SK-N-SH (cell line): ENCODE data around the gene TTC39B. TPM values are rescaled to one million over a fixed set of nuclear protein-coding genes. Genes with fewer than 3 reads are reported as not detected.

Source experiments
- CTCF ChIA-PET: fragments of 300-600, 350-600 bp; formaldehyde crosslinking; extraction: SDS; loops from one replicate; lab custom pipeline; 2021; lab: Yijun Ruan, JAX
- POLR2A ChIA-PET: fragments of 350-600 bp; sonication (Branson Sonifier 250); formaldehyde crosslinking; extraction: SDS; loops from one replicate; lab custom pipeline; 2020; ENCODE audit warnings: antibody characterized with exemption, inconsistent platforms; lab: Yijun Ruan, JAX
- DNase-seq: peaks from one replicate; pipeline ENCODE4 v3.0.0; 2012
- H2AFZ ChIP-seq: fragments of 200-600 bp; sonication (generic); 2 replicates; pipeline ENCODE4 v1.8.1; 2016; ENCODE audit warnings: antibody characterized with exemption, mild to moderate bottlenecking, low read depth
- H3F3A ChIP-seq: fragments of 200-600 bp; sonication (generic); replicated peaks from 2 replicates; pipeline ENCODE3; 2016; ENCODE audit warnings: antibody characterized with exemption, mild to moderate bottlenecking; ENCODE audit not compliant: insufficient read depth
- H3K27ac ChIP-seq, 2 experiments: fragments of 200-500 bp in 1 of 2; fragments of 200-600 bp in 1 of 2; sonication (Bioruptor generic) in 1 of 2; sonication (generic), shearing (Covaris generic) in 1 of 2; 2 replicates each; pipeline versions ENCODE4 v1.5.1 to v1.6.1; 2014 to 2016; ENCODE audit warnings: low read depth in 2 of 2, inconsistent platforms in 1 of 2, low read length in 1 of 2, mild to moderate bottlenecking in 1 of 2, mixed read lengths in 1 of 2
- H3K27me3 ChIP-seq: fragments of 200-600 bp; sonication (generic), shearing (Covaris generic); 2 replicates; pipeline ENCODE4 v1.6.1; 2016; ENCODE audit warnings: mixed run types; ENCODE audit not compliant: insufficient read depth
- H3K36me3 ChIP-seq, 2 experiments: fragments of 200-500 bp in 1 of 2; fragments of 200-600 bp in 1 of 2; sonication (Bioruptor generic) in 1 of 2; sonication (generic) in 1 of 2; replicated peaks in 1 of 2; 2 replicates each; pipeline versions ENCODE3 to v1.5.1; 2014 to 2016; ENCODE audit warnings: low read length in 1 of 2, mild to moderate bottlenecking in 1 of 2; ENCODE audit not compliant: insufficient read depth in 2 of 2, control insufficient read depth in 1 of 2
- H3K4me1 ChIP-seq, 2 experiments: fragments of 200-500 bp in 1 of 2; fragments of 200-600 bp in 1 of 2; sonication (Bioruptor generic) in 1 of 2; sonication (generic), shearing (Covaris generic) in 1 of 2; 2 replicates each; pipeline versions ENCODE4 v1.5.1 to v1.6.1; 2014 to 2016; ENCODE audit warnings: low read depth in 1 of 2, low read length in 1 of 2, mixed run types in 1 of 2; ENCODE audit not compliant: insufficient read depth in 2 of 2, control insufficient read depth in 1 of 2
- H3K4me2 ChIP-seq: fragments of 200-600 bp; sonication (generic), shearing (Covaris generic); 2 replicates; pipeline ENCODE4 v1.6.1; 2017; ENCODE audit warnings: mixed run types
- H3K4me3 ChIP-seq, 2 experiments: fragments of 200-500 bp in 1 of 2; fragments of 200-600 bp in 1 of 2; sonication (Bioruptor generic) in 1 of 2; sonication (generic), shearing (Covaris generic) in 1 of 2; 2 replicates each; pipeline versions ENCODE4 v1.5.1 to v1.8.1; 2014 to 2016; ENCODE audit warnings: low read depth in 2 of 2, inconsistent platforms in 1 of 2, low read length in 1 of 2, mild to moderate bottlenecking in 1 of 2, mixed read lengths in 1 of 2, moderate library complexity in 1 of 2
- H3K79me2 ChIP-seq: fragments of 200-600 bp; sonication (generic); 2 replicates; pipeline ENCODE4 v1.8.1; 2017; ENCODE audit warnings: mild to moderate bottlenecking; ENCODE audit not compliant: insufficient read depth
- H3K9ac ChIP-seq: fragments of 200-600 bp; sonication (generic); 2 replicates; pipeline ENCODE4 v1.6.1; 2017; ENCODE audit warnings: mixed run types
- H3K9me2 ChIP-seq: fragments of 200-600 bp; sonication (generic); 2 replicates; pipeline ENCODE4 v1.6.1; 2017; ENCODE audit warnings: mixed run types
- H3K9me3 ChIP-seq: fragments of 200-600 bp; sonication (generic); 2 replicates; pipeline ENCODE4 v1.6.1; 2017; ENCODE audit warnings: mixed run types, mild to moderate bottlenecking, moderate library complexity
- H4K20me1 ChIP-seq: fragments of 200-600 bp; sonication (generic); 2 replicates; pipeline ENCODE4 v1.6.1; 2017; ENCODE audit warnings: mild to moderate bottlenecking, mixed run types; ENCODE audit not compliant: insufficient read depth
- CTCF ChIP-seq: fragments of 200-600 bp; sonication (generic); IDR thresholded peaks from 2 replicates; pipeline ENCODE4 v1.6.1; 2017; ENCODE audit warnings: antibody characterized with exemption, mild to moderate bottlenecking, moderate library complexity
- ELF1 ChIP-seq: IDR thresholded peaks from 2 replicates; pipeline ENCODE4 v1.4.0; 2012
- EP300 ChIP-seq, 2 experiments: IDR thresholded peaks; 2 replicates each; pipeline versions ENCODE4 v1.4.0 to v1.6.1; 2012; ENCODE audit warnings: borderline replicate concordance in 1 of 2, low read depth in 1 of 2, low read length in 1 of 2
- FOSL2 ChIP-seq: IDR thresholded peaks from 2 replicates; pipeline ENCODE4 v1.4.0; 2012; ENCODE audit warnings: low read depth, mild to moderate bottlenecking, moderate library complexity, borderline replicate concordance
- FOXM1 ChIP-seq: IDR thresholded peaks from 2 replicates; pipeline ENCODE4 v1.4.0; 2012; ENCODE audit warnings: low read depth, mild to moderate bottlenecking
- GABPA ChIP-seq: IDR thresholded peaks from 2 replicates; pipeline ENCODE4 v1.4.0; 2012; ENCODE audit warnings: low read depth, mild to moderate bottlenecking
- GATA2 ChIP-seq: sonication (generic); formaldehyde crosslinking; IDR thresholded peaks from 2 replicates; pipeline ENCODE4 v1.5.0; 2020; ENCODE audit warnings: mild to moderate bottlenecking, missing genetic modification reagents
- IRF3 ChIP-seq: fragments of 150-350 bp; IDR thresholded peaks from 2 replicates; pipeline ENCODE4 v1.6.1; 2016; ENCODE audit warnings: mild to moderate bottlenecking, low read depth, low read length
- JUND ChIP-seq: IDR thresholded peaks from 2 replicates; pipeline ENCODE4 v1.4.0; 2012
- NFIC ChIP-seq: IDR thresholded peaks from 2 replicates; pipeline ENCODE4 v1.4.0; 2012; ENCODE audit warnings: borderline replicate concordance
- PBX3 ChIP-seq: IDR thresholded peaks from 2 replicates; pipeline ENCODE4; 2012
- RAD21 ChIP-seq: IDR thresholded peaks from 2 replicates; pipeline ENCODE4 v1.6.1; 2012; ENCODE audit warnings: mild to moderate bottlenecking, low read length
- RFX5 ChIP-seq: IDR thresholded peaks from 2 replicates; pipeline ENCODE4 v1.6.1; 2012; ENCODE audit warnings: mild to moderate bottlenecking, improper control_type of control experiment, low read length
- TCF12 ChIP-seq: IDR thresholded peaks from 2 replicates; pipeline ENCODE4 v1.4.0; 2012
- TEAD4 ChIP-seq: IDR thresholded peaks from 2 replicates; pipeline ENCODE4 v1.4.0; 2012; ENCODE audit warnings: mild to moderate bottlenecking, borderline replicate concordance; ENCODE audit not compliant: insufficient read depth
- YY1 ChIP-seq: IDR thresholded peaks from 2 replicates; pipeline ENCODE4 v1.4.0; 2012; ENCODE audit warnings: low read depth, mild to moderate bottlenecking
- ZBTB33 ChIP-seq: IDR thresholded peaks from 2 replicates; pipeline ENCODE4 v1.4.0; 2012; ENCODE audit warnings: low read depth, borderline replicate concordance
- WGBS: methylation state at CpG from one replicate; pipeline ENCODE4 v1.1.6; 2017; ENCODE audit warnings: low lambda C conversion rate; 5-methylcytosine and 5-hydroxymethylcytosine counted together
- polyA plus RNA-seq, 3 experiments: library from polyadenylated mRNA; depleted of rRNA; stranded (reverse); fragments of >200 nt; gene quantifications; 2 replicates each; pipeline ENCODE4 v1.2.3, GENCODE V29; 2012

Gene TTC39B
- polyA plus RNA-seq, 1 of the 3 experiments (the other 2 are of a cell fraction) = 0.54 TPM

- TF ChIP-seq PBX3 = no peak
- no peak for TF ChIP-seq ELF1
- no peak for TF ChIP-seq JUND
- TF ChIP-seq EP300 (IDR thresholded peaks at IDR 0.05; ENCODE audit: borderline replicate concordance in 1 of 2, low read depth in 1 of 2, low read length in 1 of 2) = no peak
Measured at GRCh38 chr9:15280647-15281046, 26.4 kb downstream of the TTC39B start (continued).

- no peak overlapping the region for H3K4me3 ChIP-seq
- no peak overlapping the region for H2AFZ ChIP-seq
- ChIA-PET POLR2A (no interaction called here), CTCF (interaction anchor here (0.7 kb wide), 1 partner anchor 138 kb away, joined by 4 read pairs; no protein-coding TSS in a partner anchor)
- no peaks in the 10 kb centered on the region for H3K27me3 ChIP-seq
- H3K9me2 ChIP-seq = no peaks in the 10 kb centered on the region
- no peaks in the 10 kb centered on the region for H3K36me3 ChIP-seq
- no peaks in the 10 kb centered on the region for H3K9me3 ChIP-seq
- no peaks in the 10 kb centered on the region for H3K79me2 ChIP-seq
- H3F3A ChIP-seq = no peaks in the 10 kb centered on the region
- TF ChIP-seq FOXM1 = no peak
- TF ChIP-seq IRF3 = no peak
- no peak for TF ChIP-seq NFIC
- TF ChIP-seq GABPA = no peak
- DNase-seq = no peak
- H3K27ac ChIP-seq = no peak overlapping the region
- no peaks in the 10 kb centered on the region for H4K20me1 ChIP-seq
- H3K4me1 ChIP-seq = no peaks in the 10 kb centered on the region
- H3K9ac ChIP-seq = no peak overlapping the region
- H3K4me2 ChIP-seq = no peak overlapping the region
Measured at GRCh38 chr9:15278839-15279238, 28.2 kb downstream of the TTC39B start.

- no peaks in the 10 kb centered on the region for H3K4me1 ChIP-seq
- H3K4me3 ChIP-seq = no peak overlapping the region
- H4K20me1 ChIP-seq = no peaks in the 10 kb centered on the region
- no peaks in the 10 kb centered on the region for H3F3A ChIP-seq
- ChIA-PET CTCF (interaction anchor here (0.6 to 1.2 kb wide), 19 partner anchors 9 to 334 kb away, joined by 3 to 9 read pairs (median 4); partner anchors contain the start of gene CCDC171), POLR2A (no interaction called here)
- no peak overlapping the region for H3K9ac ChIP-seq
- no peak for DNase-seq
- WGBS = 37% methylated on average over 2 of the region's 2 CpGs
- no peaks in the 10 kb centered on the region for H3K9me3 ChIP-seq
- TF ChIP-seq RFX5 (no peak), YY1 (no peak), TEAD4 (no peak), ELF1 (no peak), PBX3 (no peak), CTCF (no peak), ZBTB33 (no peak), RAD21 (no peak), TCF12 (no peak), GABPA (no peak), JUND (no peak), FOXM1 (no peak), FOSL2 (no peak), NFIC (no peak), GATA2 (CRISPR knock-in tag) (no peak)
- no peaks in the 10 kb centered on the region for H3K79me2 ChIP-seq
- H3K27ac ChIP-seq = no peak overlapping the region
- no peaks in the 10 kb centered on the region for H3K27me3 ChIP-seq
- H2AFZ ChIP-seq = no peak overlapping the region
- H3K9me2 ChIP-seq = no peaks in the 10 kb centered on the region
- no peaks in the 10 kb centered on the region for H3K36me3 ChIP-seq
- no peak overlapping the region for H3K4me2 ChIP-seq
Measured at GRCh38 chr9:15278091-15278687, 28.8 kb downstream of the TTC39B start.
